Brain pericyte (primary cell): ENCODE measurements around the gene CHST14.
"Not testable (repeated sequence)": the region's sequence is repeated elsewhere in the genome, so short reads cannot be mapped to it uniquely, and the experiment has no call there.

Experiments used
- DNase-seq: peaks from one replicate; pipeline ENCODE4 v3.0.0-alpha.2; 2012; ENCODE audit warnings: low read depth, low spot score

Gene CHST14

GRCh38 chr15:40440743-40441564, 29.8 kb upstream of the CHST14 start, which contains the start of gene BAHD1:
TSS of gene BAHD1 (plus strand) at chr15:40440953. CDS start at chr15:40458465, 17,512 bp downstream.
- peak; percentile 69 for DNase-seq

DNA sequence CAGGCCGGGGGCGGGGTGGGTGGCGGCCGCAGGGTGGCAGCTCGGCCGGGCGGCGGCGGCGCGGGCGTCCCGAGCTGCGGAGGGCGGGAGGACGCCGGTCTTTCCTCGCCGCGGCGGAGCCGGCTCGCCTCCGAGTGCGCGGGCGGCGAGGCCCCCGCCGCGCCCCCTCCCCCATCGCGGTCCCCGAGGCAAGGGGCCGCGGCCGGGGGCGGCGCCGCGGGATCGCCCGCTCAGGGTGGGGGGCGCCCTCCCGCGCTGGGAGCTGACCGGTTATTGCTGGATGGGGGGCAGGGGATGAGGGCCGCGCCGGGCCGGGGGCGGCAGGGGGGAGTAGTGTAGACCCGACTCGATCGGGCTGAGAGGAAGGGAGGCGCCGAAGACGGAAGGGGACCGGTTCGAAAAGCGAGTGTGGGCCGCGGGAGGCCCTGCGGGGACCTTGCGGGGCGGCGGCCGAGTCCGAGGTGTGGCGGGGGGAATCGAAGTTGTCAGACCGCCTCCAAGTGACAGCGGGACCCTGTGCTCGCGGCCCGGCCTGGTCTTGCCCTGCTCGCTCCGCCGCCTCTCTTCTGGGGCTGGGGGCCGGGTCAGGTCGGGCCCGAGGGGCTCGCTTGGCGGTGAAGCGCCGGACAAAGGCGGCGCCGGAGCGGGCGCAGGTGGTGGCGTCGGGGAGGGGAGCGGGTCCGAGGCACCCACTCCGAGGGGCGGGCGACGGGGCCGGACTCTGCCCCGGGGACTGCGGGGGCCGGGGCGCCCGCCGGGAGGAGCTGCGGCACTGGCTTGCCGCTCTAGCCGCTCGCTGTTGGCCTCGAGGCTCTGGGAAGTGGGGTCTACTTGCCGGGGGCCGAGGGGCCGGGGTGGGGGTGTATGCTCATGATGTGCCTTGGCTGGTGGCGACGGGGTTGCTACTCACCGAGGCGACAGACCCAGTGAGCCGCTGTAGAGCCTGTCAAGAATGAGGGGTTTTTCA, 28.9 kb upstream of the CHST14 start:
- DNase-seq: no peak

- DNase-seq: no peak
These were observed 27.5 kb upstream of the CHST14 start for GRCh38 chr15:40443255-40443654.

DNA sequence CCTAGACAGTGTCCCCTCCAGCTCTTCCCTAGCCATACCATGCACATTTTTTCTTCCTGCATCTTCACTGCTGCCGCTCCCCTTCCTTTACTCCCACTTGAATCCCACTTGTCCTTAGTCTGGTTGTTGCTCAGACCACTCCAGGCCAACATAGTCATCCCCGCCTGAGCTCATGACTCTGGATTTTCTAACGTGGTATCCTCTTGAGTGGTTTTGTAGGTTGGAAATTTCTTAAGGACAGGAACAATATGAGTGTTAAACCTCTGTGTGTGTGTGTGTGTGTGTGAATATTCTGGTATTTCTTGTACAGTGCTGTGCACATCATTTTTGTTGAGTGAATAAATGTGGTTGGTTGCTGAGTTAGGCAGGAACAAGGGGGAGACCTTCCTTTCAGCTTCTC, 26.9 kb upstream of the CHST14 start:
- DNase-seq: no peak

- no peak for DNase-seq
These were observed 26.0 kb upstream of the CHST14 start for GRCh38 chr15:40444736-40445135.

DNA sequence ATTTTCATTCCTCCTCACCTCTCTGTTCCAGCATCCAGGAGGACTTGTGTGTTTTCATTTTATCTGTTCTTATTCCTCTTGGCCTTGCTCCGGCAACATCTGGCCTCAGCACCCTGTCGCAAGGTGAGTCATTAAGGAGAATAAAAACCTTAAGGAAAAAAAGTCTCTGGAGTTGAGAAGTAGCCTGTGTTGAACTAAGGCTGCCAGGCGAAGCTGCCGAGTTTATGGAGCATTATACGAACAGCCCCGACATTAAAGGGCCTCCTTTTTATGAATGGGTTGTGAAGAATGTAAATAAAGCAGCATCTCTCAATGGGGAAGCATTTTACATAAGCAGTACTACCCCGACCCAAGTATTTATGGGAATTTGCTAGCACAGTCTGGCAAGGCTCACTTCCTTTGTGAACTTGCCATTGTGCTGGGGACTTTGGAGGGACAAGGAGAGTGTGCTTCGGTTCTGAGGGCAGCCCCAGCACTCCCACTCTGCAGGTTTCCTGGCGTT, 25.3 kb upstream of the CHST14 start:
- no peak for DNase-seq

DNA sequence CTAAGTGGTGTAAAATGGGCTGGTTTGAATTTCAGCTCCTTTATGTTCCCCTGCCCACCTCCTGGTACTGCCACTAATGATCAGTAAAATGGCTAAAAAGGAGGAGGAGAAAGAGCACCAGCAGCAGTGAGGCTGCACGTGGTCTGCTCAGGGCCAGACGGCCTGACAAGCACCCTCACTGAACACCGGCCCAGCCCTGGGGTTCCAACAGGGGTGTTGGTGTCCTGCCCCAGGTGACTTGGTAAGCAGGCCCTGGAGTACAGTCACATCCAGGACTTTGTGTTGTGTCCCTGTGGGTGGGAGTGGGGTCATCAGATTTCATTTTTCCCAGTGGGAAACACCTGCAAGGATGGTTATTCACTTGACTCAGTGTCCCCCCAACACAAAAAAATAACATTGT, 24.6 kb upstream of the CHST14 start:
- DNase-seq: no peak

- DNase-seq: no peak
These were observed 22.4 kb upstream of the CHST14 start for GRCh38 chr15:40448354-40448753.

- no peak for DNase-seq
These were observed 21.5 kb upstream of the CHST14 start for GRCh38 chr15:40449275-40449674.

- DNase-seq: no peak
These were observed 20.7 kb upstream of the CHST14 start for GRCh38 chr15:40450047-40450446.

DNA sequence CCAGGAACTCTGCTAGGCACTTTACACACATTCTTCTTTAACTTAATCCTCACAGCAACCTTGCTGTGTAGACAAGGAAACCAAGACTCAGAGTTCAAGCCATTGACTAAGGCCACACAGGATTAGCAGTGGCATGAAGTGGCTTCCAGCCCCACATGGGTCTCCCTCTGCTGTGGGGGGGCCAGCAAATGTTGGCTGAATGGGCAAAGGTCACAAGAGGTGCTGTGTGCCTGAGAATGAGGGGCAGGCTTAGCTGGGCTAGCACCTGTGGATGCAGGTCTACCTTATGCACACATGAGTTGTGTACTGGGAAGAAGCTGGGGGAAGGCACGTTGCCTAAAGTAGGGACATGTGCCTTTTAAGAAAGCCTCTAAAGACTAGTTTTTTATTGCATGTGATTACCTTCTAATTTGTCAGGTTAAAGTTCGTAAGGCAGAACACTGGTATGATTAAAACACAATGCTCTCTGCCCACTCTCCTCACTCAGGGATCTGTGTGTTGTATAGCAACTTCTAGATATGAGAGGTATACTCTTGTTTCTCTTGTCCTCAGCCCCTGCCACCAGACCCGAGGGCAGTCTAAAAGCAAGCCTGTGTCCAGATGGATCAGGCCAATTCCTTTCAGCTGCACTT, 19.1 kb upstream of the CHST14 start:
- no peak for DNase-seq

DNA sequence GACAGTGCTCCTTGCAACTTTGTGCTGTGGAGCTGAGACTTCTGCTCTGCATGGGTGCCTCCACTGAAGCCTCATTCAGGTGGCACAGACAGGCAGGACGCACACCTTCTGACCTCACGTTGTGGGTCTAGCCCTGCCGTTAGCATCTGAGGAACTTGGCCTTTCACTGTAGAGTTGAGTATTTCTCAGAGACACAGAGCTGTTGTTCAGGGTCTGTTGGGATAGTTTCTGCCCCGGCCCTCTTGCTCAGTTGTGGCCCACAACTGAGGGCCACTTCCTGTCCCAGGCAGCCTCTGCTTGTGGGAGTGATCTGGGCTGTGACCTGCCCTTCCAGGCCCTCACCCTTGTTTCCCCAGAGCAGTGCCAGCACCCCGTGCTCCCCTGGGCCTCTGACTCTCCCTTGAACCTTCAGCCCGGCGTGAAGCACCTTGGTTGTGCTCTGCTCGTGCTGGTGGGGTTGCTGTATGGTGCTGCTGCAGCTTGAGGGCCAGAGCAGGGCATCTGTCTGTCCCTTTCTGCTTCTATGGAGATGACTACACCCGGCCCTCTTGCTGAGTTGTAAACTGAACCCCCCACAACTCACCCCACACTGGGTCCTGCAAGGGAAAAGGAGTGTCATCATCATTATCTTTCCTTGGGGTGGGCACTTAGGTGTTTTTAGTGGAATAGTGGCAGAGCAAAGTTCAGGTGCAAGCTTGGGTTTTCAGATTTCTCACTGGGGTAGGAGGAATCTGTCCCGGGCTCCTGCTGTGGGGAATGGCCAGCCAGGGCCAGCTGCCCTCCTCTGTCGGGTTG, 18.3 kb upstream of the CHST14 start:
- DNase-seq: no peak

DNA sequence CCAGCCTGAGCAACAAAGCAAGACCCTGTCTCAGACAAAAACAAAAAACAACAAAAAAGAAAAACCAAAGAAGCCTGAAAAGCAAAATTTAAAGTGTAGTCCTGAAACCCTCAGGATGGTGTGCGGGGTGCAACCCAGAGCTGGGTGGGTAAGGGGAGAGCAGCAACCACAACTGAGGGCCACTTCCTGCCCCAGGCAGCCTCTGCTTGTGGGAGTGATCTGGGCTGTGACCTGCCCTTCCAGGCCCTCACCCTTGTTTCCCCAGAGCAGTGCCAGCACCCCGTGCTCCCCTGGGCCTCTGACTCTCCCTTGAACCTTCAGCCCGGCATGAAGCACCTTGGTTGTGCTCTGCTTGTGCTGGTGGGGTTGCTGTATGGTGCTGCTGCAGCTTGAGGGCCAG, 16.8 kb upstream of the CHST14 start:
- DNase-seq: not testable (repeated sequence)

DNA sequence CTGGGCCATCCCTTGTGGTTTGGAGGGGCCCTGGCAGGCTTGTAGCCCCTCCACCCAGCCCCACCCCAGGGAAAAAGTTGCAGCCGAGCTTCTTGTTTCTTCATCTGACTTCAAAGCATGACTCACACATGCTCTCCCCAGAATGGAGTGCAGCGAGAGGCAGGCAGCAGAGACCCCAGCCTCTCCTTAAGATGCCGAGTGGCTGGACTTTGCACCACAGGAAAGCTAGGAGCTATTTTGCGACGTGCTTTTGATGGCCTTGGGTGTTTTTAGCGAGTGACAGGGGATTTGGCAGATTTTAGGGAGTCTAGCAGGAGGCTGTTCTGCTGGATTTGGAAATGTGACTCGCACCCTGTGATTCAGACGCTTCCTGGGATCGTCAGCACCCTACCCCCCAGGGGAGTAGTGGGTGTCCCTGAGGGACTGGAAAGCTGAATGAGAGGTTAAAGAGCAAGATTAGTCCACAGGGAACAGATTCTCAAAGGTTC, 15.8 kb upstream of the CHST14 start:
- no peak for DNase-seq

DNA sequence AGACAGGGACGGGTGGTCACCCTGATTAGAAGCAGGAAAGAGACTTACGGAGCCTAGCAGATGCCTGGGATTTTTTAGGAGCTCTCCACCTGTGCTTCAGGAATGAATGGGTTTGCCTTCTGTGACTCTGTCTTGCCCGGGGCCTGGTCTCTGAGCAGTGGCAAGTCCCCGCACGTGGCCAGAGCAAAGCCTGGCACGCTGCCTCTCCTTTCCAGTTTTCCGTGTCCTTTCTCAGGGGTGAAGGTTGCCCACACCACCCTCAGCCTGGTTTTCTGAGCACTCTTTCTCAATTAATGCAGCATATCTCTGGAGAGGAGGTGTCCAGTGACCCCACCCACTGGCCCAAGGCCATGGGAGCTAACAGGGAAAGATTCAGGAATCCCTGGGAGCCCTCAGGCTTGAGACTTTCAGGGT, 14.5 kb upstream of the CHST14 start:
- no peak for DNase-seq

GRCh38 chr15:40456738-40457137, 14.0 kb upstream of the CHST14 start:
- no peak for DNase-seq

DNA sequence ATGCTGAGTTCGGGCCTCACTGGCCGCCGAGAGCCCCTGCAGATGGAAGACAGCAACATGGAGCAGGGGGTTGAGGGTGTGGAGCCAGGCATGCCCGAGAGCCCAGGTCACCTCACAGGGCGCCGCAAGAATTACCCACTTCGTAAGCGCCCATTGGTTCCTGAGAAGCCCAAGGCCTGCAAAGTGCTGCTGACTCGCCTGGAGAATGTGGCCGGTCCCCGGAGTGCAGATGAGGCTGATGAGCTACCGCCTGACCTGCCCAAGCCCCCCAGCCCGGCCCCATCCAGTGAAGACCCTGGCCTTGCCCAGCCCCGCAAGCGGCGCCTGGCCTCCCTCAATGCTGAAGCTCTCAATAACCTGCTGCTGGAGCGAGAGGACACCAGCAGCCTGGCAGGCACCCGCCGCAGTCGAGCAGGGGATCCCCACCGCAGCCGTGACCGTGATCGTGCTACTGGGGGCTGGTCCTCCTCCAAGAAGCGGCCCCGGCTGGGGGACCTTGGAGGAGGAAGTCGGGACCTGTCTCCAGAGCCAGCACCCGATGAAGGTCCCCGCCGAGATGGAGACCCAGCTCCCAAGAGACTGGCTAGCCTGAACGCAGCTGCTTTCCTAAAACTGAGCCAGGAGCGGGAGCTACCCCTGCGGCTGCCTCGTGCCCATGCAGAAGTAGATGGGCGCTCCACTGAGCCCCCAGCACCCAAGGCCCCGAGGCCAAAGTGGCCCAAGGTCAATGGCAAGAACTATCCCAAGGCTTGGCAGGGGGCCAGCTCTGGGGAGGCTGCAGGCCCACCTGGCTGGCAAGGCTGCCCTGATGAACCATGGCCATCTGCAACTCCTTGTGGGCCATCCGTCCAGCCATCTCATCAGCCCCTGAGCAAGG, 12.1 kb upstream of the CHST14 start:
- DNase-seq: no peak

DNA sequence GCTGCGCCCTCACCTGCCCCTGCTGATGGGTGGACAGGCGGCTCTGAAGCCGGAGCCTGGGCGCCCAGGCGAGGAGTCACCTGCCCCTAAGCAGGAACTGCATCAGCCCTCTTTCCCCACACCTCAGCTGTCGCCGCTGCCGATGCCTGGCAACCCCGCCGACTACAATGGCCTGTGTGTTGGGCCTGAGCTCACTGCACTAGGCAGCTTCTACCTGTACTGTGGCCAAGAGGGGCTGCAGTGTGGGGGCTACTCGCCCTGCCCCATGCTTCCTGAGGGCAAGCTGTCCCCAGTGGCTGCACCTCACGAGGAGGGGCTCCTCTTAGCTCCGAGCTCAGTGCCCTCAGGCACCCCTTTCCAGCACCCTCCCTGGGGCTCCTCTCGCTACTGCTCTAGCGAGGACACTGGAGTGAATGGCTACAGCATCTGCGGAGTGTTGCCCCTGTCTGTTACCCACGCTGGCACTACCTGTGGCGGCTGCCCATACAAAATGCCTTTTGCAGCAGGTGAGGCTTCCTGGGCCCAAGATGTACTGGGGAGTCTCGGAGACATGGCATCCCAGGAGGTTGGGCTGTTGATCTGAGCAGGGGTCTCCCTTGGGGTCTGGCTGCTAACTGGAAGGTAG, 11.3 kb upstream of the CHST14 start:
- DNase-seq: no peak

DNA sequence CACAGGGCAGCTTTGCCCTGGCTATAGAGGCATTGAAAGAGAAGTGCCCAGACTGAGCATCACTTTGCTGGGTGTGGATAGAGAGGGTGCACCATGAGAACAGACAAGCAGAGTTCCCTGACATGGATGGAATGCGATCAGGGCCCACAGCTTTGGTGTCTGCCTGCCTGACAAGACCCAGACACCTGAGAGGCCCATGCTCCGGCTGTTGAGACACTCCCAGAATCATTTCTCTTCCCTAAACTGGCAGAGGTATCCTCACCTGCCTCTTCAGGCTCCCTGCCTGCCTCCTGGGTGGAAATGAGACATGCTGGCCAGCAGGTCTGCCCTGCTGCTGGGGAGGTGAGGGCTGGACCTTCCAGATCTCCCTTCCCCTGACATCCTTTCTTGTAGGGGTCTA, 10.4 kb upstream of the CHST14 start:
- no peak for DNase-seq
